HG02870 (cell line): ENCODE data around the gene CALML3.

Source experiments
- ATAC-seq: cut with Tn5 transposase; IDR thresholded peaks from one replicate; pipeline ENCODE4 v1.9.1; 2021; ENCODE audit warnings: mild to moderate bottlenecking, moderate library complexity; ENCODE audit not compliant: unreplicated experiment

The CALML3 gene

GRCh38 chr10:5537684-5538083 is 12.9 kb downstream of the CALML3 start:
- no peak for ATAC-seq

GRCh38 chr10:5538446-5538845 is 13.7 kb downstream of the CALML3 start:
- ATAC-seq = no peak

- ATAC-seq = no peak
Observed at GRCh38 chr10:5538892-5539651, 14.3 kb downstream of the CALML3 start.

GRCh38 chr10:5540080-5540479 is 15.3 kb downstream of the CALML3 start:
- ATAC-seq = no peak

- no peak for ATAC-seq
Observed at GRCh38 chr10:5540891-5541290, 16.1 kb downstream of the CALML3 start.

- no peak for ATAC-seq
Observed at GRCh38 chr10:5542100-5542499, 17.3 kb downstream of the CALML3 start.

GRCh38 chr10:5543623-5544022 is 18.9 kb downstream of the CALML3 start:
- no peak for ATAC-seq

- no peak for ATAC-seq
Observed at GRCh38 chr10:5544216-5544805, 19.6 kb downstream of the CALML3 start.

GRCh38 chr10:5545011-5545410 is 20.2 kb downstream of the CALML3 start:
- no peak for ATAC-seq

GRCh38 chr10:5545426-5545777 is 20.6 kb downstream of the CALML3 start:
- ATAC-seq = no peak

- no peak for ATAC-seq
Observed at GRCh38 chr10:5545778-5546710, 21.3 kb downstream of the CALML3 start.

GRCh38 chr10:5546891-5547680 is 22.3 kb downstream of the CALML3 start:
- ATAC-seq = no peak

GRCh38 chr10:5547681-5547930 is 22.8 kb downstream of the CALML3 start:
- ATAC-seq = no peak

- no peak for ATAC-seq
Observed at GRCh38 chr10:5547931-5548660, 23.3 kb downstream of the CALML3 start.

GRCh38 chr10:5549462-5550249 is 24.9 kb downstream of the CALML3 start:
- ATAC-seq = no peak

- ATAC-seq = no peak
Observed at GRCh38 chr10:5550250-5550545, 25.4 kb downstream of the CALML3 start.

- ATAC-seq = no peak
Observed at GRCh38 chr10:5550621-5551530, 26.1 kb downstream of the CALML3 start.

- ATAC-seq = peak; percentile 71
Observed at GRCh38 chr10:5551531-5552375, 27.0 kb downstream of the CALML3 start.
